Stimulated activated CD4-positive, alpha-beta T cell treated with anti-CD3 and anti-CD28 coated beads, TNF-alpha, amount 100 ng/mL, for 48 hours (primary cell): Measurements from ENCODE around the gene TOB2.
"Not testable (repeated sequence)": the region's sequence is repeated elsewhere in the genome, so short reads cannot be mapped to it uniquely, and the experiment has no call there.

ENCODE experiments used
- DNase-seq, 3 donors: peaks; one replicate each; pipeline ENCODE4 v3.0.0-alpha.2; 2020; ENCODE audit warnings: low read depth in 3 of 3

The TOB2 gene

GRCh38 chr22:41468381-41469217 is 22.0 kb upstream of the TOB2 start, which contains the start of the genes ACO2 and PHF5A:
TSS of gene ACO2 (plus strand) at chr22:41469117. CDS start at chr22:41469147, 30 bp downstream.
TSS of gene PHF5A (minus strand) at chr22:41468692. CDS start at chr22:41468653, 39 bp downstream.
- DNase-seq, result peak; percentile 95 to 98 (median 98)

GRCh38 chr22:41461901-41462300 is 15.3 kb upstream of the TOB2 start:
- DNase-seq, result no peak

- not testable (repeated sequence) for DNase-seq
Measured at GRCh38 chr22:41460071-41460470, 13.5 kb upstream of the TOB2 start.

- no peak for DNase-seq
Measured at GRCh38 chr22:41459431-41459830, 12.8 kb upstream of the TOB2 start.

DNA sequence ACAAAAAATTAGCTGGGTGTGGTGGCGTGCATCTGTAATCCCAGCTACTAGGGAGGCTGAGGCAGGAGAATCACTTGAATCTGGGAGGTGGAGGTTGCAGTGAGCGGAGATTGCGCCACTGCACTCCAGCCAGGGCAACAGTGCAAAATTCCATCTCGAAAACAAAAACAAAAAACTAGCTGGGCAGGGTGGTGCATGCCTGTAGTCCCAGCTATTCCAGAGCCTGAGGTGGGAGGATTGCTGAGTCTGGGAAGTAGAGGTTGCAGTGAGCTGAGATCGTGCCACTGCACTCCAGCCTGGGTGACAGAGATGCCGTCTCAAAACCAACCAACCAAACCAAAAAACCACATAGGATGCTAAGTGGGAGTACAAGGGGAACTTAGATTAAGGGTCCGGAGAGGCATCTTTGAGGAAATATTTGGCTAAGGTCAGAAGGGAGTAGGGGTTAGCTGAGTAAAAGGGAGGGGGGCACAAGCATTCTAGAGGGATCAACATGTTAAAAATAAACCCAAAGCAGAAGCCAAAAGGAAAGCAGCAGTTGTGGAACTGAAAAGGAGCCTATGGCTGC is 11.6 kb upstream of the TOB2 start:
- no peak for DNase-seq

DNA sequence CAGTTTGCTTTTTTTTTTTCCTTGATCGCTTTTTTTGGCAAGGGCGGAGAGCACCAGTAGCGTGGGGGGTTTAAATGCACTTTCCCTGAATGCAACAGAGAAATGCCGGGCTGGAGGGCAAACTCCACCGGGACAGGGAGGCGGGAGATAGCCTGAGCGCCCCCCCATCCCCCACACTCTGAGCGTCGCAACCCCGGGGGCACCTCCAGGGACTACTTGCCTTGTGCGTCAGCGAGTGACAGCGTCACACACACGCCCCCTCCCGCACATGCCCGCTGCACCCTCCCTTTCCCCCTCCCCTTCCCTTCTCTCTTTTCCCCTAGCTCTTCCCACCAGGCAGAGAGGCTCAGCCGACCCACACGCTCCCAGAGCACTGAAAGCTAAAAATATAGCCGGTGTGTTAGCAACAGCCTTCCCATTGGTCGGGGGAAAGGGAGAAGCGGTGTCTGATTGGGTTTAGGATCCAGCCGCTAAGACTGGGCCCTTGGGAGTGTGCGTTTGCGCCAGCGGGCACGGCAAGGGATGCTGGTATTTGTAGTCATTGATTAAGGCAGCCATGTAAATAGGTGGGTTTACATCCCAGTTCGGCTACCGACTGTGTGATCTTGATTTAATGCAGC is 1.7 kb upstream of the TOB2 start:
- peak; percentile 83 to 88 (median 85) for DNase-seq

GRCh38 chr22:41447435-41448188 is 1.0 kb upstream of the TOB2 start:
- peak in 2 of 3 donors; percentile 40 to 46 for DNase-seq

- DNase-seq, result no peak
Measured at GRCh38 chr22:41446057-41446501, 522 bp downstream of the TOB2 start.

DNA sequence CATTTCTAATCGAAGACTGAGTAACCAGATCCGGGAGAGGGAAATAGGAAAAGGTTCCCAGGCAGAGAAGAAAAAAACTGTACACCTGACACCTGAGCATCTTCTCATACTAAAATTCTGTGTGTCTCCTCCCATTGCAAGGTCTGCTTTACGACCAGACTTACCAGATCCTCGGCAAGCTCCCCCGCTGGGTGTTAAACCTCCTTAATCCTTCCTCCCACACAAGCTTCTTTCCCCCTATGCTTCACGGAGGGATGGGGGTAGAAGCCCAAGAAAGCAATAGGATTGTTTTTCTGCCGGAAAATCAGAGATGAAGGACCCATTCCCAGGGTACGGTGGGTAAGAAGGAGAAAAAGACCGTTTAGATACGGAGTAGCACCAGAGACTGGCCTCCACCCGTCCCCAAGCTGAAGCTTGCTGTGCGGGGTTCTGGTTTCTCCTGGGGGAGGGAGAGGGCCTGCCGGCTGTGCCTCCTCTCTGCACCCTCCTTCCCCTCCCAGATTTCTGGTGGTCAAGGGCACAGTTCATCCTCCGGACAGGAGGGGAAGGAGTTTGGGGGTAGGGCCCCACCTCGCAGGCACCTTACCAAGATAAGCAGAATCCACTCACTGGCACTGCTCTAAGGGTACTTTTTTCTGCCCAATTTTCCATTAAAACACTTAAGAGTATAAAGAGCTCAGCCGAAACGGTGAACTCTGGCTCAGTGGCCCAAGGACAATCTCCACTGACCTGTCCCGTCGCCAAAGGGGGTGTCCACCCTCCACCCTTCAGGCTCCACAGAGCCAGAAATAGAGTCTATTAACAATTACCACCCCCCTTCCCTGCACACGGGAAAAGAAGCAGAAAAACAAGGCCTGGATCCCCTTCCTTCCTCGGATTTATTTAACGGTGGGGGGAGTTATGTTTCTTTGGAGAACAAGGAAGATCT is 1.2 kb downstream of the TOB2 start:
- peak in 1 of 3 donors; percentile 25 for DNase-seq

DNA sequence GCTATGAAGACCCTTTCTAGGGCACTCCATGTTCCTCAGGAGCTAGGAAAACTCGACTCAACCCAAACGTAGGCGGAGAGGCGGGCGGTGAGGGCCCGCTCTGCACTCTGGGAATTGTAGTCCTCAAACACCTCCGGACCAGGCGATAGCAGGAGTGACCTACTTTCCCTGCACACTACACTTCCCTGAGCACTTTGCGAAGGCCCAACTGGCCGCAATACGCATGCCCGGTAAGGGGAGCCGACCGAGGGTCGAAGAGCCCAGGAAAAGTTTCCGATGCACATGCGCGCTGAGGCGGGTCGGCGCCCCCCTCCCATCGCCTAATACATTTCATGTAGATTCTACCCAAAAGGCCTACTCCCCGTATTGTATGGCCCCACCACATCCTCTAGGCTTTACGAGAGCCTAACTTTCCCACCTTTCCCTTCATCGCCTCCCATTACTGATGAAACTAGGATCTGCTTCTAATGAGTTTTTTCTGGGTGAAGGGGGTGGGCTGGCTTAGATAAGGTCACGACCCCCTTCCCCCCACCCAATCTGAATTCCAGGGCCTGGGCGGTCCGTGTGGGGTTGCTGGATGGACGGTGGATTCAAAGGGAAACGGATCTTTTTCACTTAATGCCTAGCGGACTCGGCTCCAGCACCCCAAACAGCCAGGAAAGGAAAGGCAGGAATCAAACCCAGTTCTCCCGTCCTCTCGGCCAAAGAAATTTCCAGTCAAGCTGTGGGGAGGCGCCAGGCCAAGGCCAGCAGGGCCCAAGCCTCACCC is 2.1 kb downstream of the TOB2 start:
- DNase-seq, result peak; percentile 81 to 85 (median 82)

- no peak for DNase-seq
Measured at GRCh38 chr22:41442240-41442792, 4.3 kb downstream of the TOB2 start.

DNA sequence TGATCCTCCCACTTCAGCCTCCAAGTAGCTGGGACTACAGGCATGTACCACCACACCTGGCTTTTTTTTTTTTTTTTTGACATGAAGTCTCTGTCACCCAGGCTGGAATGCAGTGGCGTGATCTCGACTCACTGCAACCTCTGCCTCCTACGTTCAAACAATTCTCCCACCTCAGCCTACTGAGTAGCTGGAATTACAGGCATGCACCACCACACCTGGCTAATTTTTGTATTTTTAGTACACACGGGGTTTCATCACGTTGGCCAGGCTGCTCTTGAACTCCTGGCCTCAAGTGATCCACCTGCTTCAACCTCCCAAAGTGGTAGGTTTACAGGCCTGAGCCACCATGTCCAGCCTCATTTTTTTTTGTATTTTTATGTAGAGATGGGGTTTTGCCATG is 6.1 kb downstream of the TOB2 start:
- not testable (repeated sequence) for DNase-seq

- no peak for DNase-seq
Measured at GRCh38 chr22:41437198-41437597, 9.4 kb downstream of the TOB2 start.

DNA sequence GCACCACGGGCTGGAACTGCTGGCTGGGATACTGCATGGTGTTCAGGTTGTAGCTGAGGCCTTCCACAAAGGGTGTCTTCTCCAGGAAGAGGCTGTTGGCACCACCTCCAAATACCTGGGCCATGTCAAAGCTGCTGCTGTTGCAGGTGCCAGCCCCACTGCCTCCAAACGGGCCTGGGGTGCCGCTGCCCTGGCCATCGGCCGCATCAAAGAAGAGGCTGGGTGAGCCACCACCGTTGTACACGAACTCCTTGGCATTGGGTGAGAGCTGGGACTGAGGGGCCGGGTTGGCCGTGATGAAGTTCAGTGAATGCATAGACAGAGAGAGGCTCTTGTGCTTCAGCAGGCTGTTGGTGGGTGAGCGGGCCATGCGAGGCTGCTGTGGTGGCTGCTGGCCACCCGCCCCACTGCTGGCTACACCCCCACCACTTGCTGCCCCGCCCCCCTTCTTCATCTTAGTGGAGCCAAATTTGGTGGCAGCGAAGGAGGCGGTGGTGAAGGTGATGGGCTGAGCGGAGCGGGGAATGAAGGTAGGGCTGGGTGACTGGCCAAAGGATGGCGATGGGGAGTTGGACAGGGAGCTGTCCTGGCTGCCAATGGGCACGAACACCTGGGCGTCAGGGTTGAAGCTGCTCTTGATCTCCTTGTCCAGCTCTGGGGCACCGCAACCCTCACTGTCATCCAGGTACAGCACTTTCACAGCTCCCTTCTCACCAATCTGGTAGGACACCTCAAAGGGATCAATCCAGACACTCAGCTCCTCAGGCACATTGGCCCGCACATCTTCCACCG is 10.1 kb downstream of the TOB2 start:
- DNase-seq, result no peak

- DNase-seq, result no peak
Measured at GRCh38 chr22:41435560-41435959, 11.0 kb downstream of the TOB2 start.

DNA sequence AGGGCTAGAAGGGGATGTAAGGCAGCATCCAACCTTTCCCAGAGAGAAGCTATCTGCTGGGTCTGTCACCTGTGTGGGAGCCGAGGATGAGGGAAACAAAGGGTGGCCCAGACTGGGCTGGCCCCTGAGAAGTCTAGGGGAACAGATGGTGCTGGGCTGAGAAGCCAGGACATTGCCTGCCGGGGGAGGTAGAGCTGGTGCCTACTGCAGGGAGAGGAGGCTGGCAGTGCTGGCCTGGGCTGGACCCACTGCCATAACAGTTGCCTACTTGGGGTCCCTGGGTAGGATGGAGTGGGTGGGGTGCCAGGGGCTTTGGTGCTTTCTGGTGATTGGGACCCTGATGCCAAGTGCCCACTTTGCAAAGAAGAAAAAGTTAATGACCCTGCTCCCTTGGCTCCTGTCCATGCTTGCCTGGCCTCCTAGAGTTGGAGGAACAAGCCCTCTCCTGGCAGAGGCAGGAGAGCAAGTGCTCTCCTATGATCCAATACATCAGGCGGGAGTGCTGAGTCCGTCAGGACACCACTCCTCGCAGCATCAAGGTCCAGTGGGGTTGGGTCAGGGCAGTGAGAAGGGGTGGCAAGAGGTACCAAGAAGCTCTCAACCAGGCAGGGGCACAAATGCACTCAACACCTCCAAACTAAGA is 12.1 kb downstream of the TOB2 start:
- DNase-seq, result not testable (repeated sequence)

- not testable (repeated sequence) for DNase-seq
Measured at GRCh38 chr22:41433480-41433879, 13.1 kb downstream of the TOB2 start.

GRCh38 chr22:41431656-41432055 is 14.9 kb downstream of the TOB2 start:
- no peak for DNase-seq
